Astrocyte (in vitro differentiated cells and primary cell): Measurements from ENCODE around the gene HMGB3. TPM values are rescaled to one million over a fixed set of nuclear protein-coding genes. Genes with fewer than 3 reads are reported as not detected.

Source experiments
- DNase-seq: peaks from one replicate; pipeline ENCODE4 v3.0.0-alpha.2; 2010; ENCODE audit warnings: low read depth
- FAIRE-seq: peaks from 2 replicates; lab custom pipeline; 2011; peaks lifted over from hg19 to GRCh38; lab: Jason Lieb, UNC
- H2AFZ ChIP-seq: 2 replicates; pipeline ENCODE4 v1.6.0; 2012; ENCODE audit warnings: low read depth, low read length, inconsistent platforms
- H3K27ac ChIP-seq: 2 replicates; pipeline ENCODE4 v1.5.1; 2011; ENCODE audit warnings: low read depth, low read length, inconsistent platforms
- H3K27me3 ChIP-seq: 2 replicates; pipeline ENCODE4 v1.6.0; 2011; ENCODE audit warnings: low read length, inconsistent platforms; ENCODE audit not compliant: insufficient read depth
- H3K36me3 ChIP-seq: 2 replicates; pipeline ENCODE4 v1.5.1; 2011; ENCODE audit warnings: low read length, inconsistent platforms; ENCODE audit not compliant: insufficient read depth
- H3K4me1 ChIP-seq: 2 replicates; pipeline ENCODE4 v1.5.1; 2011; ENCODE audit warnings: low read length, inconsistent platforms; ENCODE audit not compliant: insufficient read depth
- H3K4me2 ChIP-seq: 2 replicates; pipeline ENCODE4 v1.6.0; 2012; ENCODE audit warnings: low read length, inconsistent platforms
- H3K4me3 ChIP-seq: 2 replicates; pipeline ENCODE4 v1.5.1; 2011; ENCODE audit warnings: low read depth, mild to moderate bottlenecking, low read length, inconsistent platforms; ENCODE audit not compliant: insufficient read depth
- H3K79me2 ChIP-seq: 2 replicates; pipeline ENCODE4 v1.6.0; 2012; ENCODE audit warnings: mild to moderate bottlenecking, low read length, inconsistent platforms; ENCODE audit not compliant: insufficient read depth
- H3K9ac ChIP-seq: 2 replicates; pipeline ENCODE4 v1.6.0; 2012; ENCODE audit warnings: mild to moderate bottlenecking, low read length, inconsistent platforms
- H3K9me3 ChIP-seq: 2 replicates; pipeline ENCODE4 v1.5.1; 2012; ENCODE audit warnings: low read depth, mild to moderate bottlenecking, low read length, inconsistent platforms; ENCODE audit not compliant: insufficient read depth
- H4K20me1 ChIP-seq: 2 replicates; pipeline ENCODE4 v1.6.0; 2012; ENCODE audit warnings: low read length, inconsistent platforms; ENCODE audit not compliant: insufficient read depth
- H3K27ac Mint-ChIP-seq: one replicate; pipeline ENCODE4 v1.8.0; 2021; ENCODE audit warnings: mild to moderate bottlenecking, mixed read lengths; ENCODE audit not compliant: unreplicated experiment
- H3K27me3 Mint-ChIP-seq: one replicate; pipeline ENCODE4 v1.8.0; 2021; ENCODE audit warnings: low read depth, mixed read lengths; ENCODE audit not compliant: unreplicated experiment
- H3K36me3 Mint-ChIP-seq: one replicate; pipeline ENCODE4 v1.8.0; 2021; ENCODE audit warnings: low read depth, mixed read lengths; ENCODE audit not compliant: unreplicated experiment
- H3K4me1 Mint-ChIP-seq: one replicate; pipeline ENCODE4 v1.8.0; 2021; ENCODE audit warnings: low read depth, mixed read lengths; ENCODE audit not compliant: unreplicated experiment
- H3K4me3 Mint-ChIP-seq: one replicate; pipeline ENCODE4 v1.8.0; 2021; ENCODE audit warnings: mild to moderate bottlenecking, moderate library complexity, mixed read lengths; ENCODE audit not compliant: unreplicated experiment
- H3K9me3 Mint-ChIP-seq: one replicate; pipeline ENCODE4 v1.8.0; 2021; ENCODE audit warnings: mild to moderate bottlenecking, mixed read lengths; ENCODE audit not compliant: unreplicated experiment
- EZH2 ChIP-seq: IDR thresholded peaks from 2 replicates; pipeline ENCODE4 v1.6.1; 2012; ENCODE audit warnings: mild to moderate bottlenecking, low read length, inconsistent platforms; ENCODE audit not compliant: insufficient read depth
- total RNA-seq: library from RNA; stranded (reverse); gene quantifications from 2 replicates; pipeline ENCODE4 v1.2.1, GENCODE V29; 2021
- TF ChIP-seq, protein P1 (sequence below): IDR thresholded peaks from 2 replicates; pipeline ENCODE4 v1.5.1; 2011; ENCODE audit warnings: low read depth, mild to moderate bottlenecking, inconsistent platforms, low read length, moderate library complexity; ENCODE audit not compliant: insufficient read depth

Gene HMGB3
- total RNA-seq, 1 donor from 2014 or later = 34.7 TPM

DNA sequence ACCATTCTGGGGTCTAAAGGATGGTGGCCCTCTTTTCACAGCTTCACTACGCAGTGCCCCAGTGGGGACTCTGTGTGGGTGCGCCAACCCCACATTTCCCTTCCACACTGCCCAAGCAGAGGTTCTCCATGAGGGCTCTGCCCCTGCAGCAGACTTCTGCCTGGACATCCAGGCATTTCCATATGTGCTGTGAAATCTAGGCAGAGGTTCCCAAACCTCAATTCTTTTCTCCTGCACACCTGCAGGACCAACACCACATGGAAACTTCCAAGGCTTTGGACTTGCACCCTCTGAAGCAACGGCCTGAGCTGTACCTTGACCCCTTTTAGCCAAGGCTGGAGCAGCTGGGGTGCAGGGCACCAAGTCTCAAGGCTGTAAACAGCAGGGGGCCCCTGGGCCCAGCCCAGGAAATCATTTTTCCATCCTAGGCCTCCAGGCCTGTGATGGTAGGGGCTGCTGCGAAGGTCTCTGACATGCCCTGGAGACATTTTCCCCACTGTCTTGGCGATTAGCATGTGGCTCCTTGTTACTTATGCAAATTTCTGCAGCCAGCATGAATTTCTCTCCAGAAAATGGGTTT is 30.1 kb downstream of the HMGB3 start:
- H4K20me1 ChIP-seq = no peaks in the 10 kb centered on the region
- Mint-ChIP-seq H3K4me3 (no peak overlapping the region), H3K27me3 (no peaks in the 10 kb centered on the region), H3K27ac (no peak overlapping the region), H3K4me1 (no peaks in the 10 kb centered on the region), H3K36me3 (no peaks in the 10 kb centered on the region), H3K9me3 (no peaks in the 10 kb centered on the region)
- FAIRE-seq = no peak
- H2AFZ ChIP-seq = no peak overlapping the region
- no peak for DNase-seq
- H3K4me3 ChIP-seq = no peak overlapping the region
- TF ChIP-seq EZH2 = no peak
- TF ChIP-seq, protein P1, sequence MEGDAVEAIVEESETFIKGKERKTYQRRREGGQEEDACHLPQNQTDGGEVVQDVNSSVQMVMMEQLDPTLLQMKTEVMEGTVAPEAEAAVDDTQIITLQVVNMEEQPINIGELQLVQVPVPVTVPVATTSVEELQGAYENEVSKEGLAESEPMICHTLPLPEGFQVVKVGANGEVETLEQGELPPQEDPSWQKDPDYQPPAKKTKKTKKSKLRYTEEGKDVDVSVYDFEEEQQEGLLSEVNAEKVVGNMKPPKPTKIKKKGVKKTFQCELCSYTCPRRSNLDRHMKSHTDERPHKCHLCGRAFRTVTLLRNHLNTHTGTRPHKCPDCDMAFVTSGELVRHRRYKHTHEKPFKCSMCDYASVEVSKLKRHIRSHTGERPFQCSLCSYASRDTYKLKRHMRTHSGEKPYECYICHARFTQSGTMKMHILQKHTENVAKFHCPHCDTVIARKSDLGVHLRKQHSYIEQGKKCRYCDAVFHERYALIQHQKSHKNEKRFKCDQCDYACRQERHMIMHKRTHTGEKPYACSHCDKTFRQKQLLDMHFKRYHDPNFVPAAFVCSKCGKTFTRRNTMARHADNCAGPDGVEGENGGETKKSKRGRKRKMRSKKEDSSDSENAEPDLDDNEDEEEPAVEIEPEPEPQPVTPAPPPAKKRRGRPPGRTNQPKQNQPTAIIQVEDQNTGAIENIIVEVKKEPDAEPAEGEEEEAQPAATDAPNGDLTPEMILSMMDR = no peak
- no peaks in the 10 kb centered on the region for H3K79me2 ChIP-seq
- H3K4me2 ChIP-seq = no peak overlapping the region
- H3K27ac ChIP-seq = no peak overlapping the region
- H3K27me3 ChIP-seq = no peaks in the 10 kb centered on the region
- H3K9ac ChIP-seq = no peak overlapping the region
- H3K9me3 ChIP-seq = no peaks in the 10 kb centered on the region
- no peaks in the 10 kb centered on the region for H3K4me1 ChIP-seq
- H3K36me3 ChIP-seq = no peaks in the 10 kb centered on the region

DNA sequence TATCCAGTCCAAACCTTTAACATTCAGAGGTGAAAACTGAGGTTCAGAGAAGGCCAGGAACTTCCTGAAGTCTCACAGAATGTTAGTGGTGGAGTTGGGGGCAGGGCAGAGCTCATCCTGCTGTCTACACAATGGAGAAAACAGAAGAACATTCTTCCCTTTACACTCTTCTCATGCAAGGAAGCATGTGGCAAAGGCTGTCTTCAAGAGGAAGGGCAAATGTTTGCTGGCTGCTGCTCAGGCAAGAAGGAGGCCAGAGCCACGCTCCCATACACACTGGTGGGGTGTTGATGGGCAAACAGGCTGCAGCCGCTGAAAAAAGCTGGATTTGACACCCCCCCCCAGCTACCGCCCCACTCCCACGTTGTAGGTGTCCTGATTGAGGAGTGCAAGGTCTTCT is 32.5 kb downstream of the HMGB3 start:
- no peaks in the 10 kb centered on the region for H3K4me1 Mint-ChIP-seq
- no peaks in the 10 kb centered on the region for H3K27me3 Mint-ChIP-seq
- H3K4me2 ChIP-seq = no peak overlapping the region
- no peak overlapping the region for H3K9ac ChIP-seq
- FAIRE-seq (peak; percentile 54), DNase-seq (no peak)
- H3K27ac ChIP-seq = no peak overlapping the region
- no peaks in the 10 kb centered on the region for H3K27me3 ChIP-seq
- H3K79me2 ChIP-seq = no peaks in the 10 kb centered on the region
- no peak overlapping the region for H3K27ac Mint-ChIP-seq
- no peaks in the 10 kb centered on the region for H3K4me1 ChIP-seq
- H3K36me3 Mint-ChIP-seq = no peaks in the 10 kb centered on the region
- no peaks in the 10 kb centered on the region for H3K9me3 Mint-ChIP-seq
- H3K4me3 ChIP-seq = no peak overlapping the region
- no peaks in the 10 kb centered on the region for H4K20me1 ChIP-seq
- H3K36me3 ChIP-seq = no peaks in the 10 kb centered on the region
- no peak overlapping the region for H3K4me3 Mint-ChIP-seq
- H3K9me3 ChIP-seq = no peaks in the 10 kb centered on the region
- TF ChIP-seq, protein P1 = no peak
- TF ChIP-seq EZH2 = no peak
- no peak overlapping the region for H2AFZ ChIP-seq

DNA sequence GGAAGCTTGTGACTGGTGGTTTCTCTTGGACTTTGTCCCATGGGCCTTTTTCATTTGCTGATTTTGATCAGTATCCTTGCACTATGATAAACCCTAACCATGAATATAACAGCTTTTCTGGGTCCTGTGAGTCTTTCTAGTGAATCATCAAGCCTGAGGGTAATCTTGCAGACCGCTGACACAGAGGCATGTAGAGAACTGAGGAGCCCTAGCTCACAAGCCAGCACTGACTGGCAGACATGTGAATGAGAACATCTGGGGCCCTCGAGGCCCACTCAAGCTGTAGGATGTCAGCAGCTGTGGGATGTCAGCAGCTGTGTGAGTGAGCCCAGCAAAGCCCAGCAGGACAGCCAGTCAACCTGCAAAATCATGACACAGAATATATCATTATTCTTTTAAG is 36.7 kb downstream of the HMGB3 start:
- no peaks in the 10 kb centered on the region for H3K36me3 ChIP-seq
- H3K9me3 ChIP-seq = no peaks in the 10 kb centered on the region
- no peaks in the 10 kb centered on the region for H3K36me3 Mint-ChIP-seq
- no peak overlapping the region for H3K27ac Mint-ChIP-seq
- H3K9me3 Mint-ChIP-seq = no peaks in the 10 kb centered on the region
- H3K4me2 ChIP-seq = no peak overlapping the region
- no peak overlapping the region for H3K27ac ChIP-seq
- H3K9ac ChIP-seq = no peak overlapping the region
- DNase-seq (no peak), FAIRE-seq (no peak)
- TF ChIP-seq EZH2 = no peak
- TF ChIP-seq, protein P1 = no peak
- no peaks in the 10 kb centered on the region for H3K4me1 ChIP-seq
- H3K4me3 Mint-ChIP-seq = no peak overlapping the region
- no peaks in the 10 kb centered on the region for H3K27me3 Mint-ChIP-seq
- H3K4me1 Mint-ChIP-seq = no peaks in the 10 kb centered on the region
- no peaks in the 10 kb centered on the region for H3K79me2 ChIP-seq
- H3K4me3 ChIP-seq = no peak overlapping the region
- no peaks in the 10 kb centered on the region for H4K20me1 ChIP-seq
- H3K27me3 ChIP-seq = no peaks in the 10 kb centered on the region
- H2AFZ ChIP-seq = no peak overlapping the region
